Measurements from ENCODE around the gene EGFL7. TPM values are rescaled to one million over a fixed set of nuclear protein-coding genes. Genes with fewer than 3 reads are reported as not detected.

EGFL7 gene
- total RNA-seq, 2 donors from 2014 or later: 31.5 to 34.0 TPM

GRCh38 chr9:136692185-136693134 lies 29.7 kb downstream of the EGFL7 start:
- DNase-seq: no peak
- no peak overlapping the region for H3K4me3 Mint-ChIP-seq
- peak overlapping the region; percentile 17 for H3K27ac Mint-ChIP-seq

GRCh38 chr9:136693135-136693489 lies 30.4 kb downstream of the EGFL7 start:
- H3K27ac ChIP-seq (ENCODE audit: low read depth, low read length): no peak overlapping the region
- no peak for TF ChIP-seq CTCF (conservative IDR thresholded peaks at IDR 0.05)
- no peaks in the 10 kb centered on the region for H3K9me3 ChIP-seq (ENCODE audit: control insufficient read depth, low read length)
- DNase-seq: no peak
- Mint-ChIP-seq H3K4me3 (no peak overlapping the region), H3K4me1 (peaks cover 6% of the 10 kb centered on the region), H3K9me3 (no peaks in the 10 kb centered on the region), H3K27me3 (ENCODE audit: insufficient read depth) (peaks cover 12% of the 10 kb centered on the region), H3K36me3 (ENCODE audit: low read depth) (no peaks in the 10 kb centered on the region), H3K27ac (peak overlapping the region; percentile 17)
- peaks cover 5% of the 10 kb centered on the region for H3K27me3 ChIP-seq (ENCODE audit: control insufficient read depth, insufficient read depth, low read length, poor library complexity, severe bottlenecking)
- WGBS, 2 experiments (ENCODE audit: insufficient coverage in 1 of 2, insufficient read length in 1 of 2): 91 to 97% methylated on average over 14 of the region's 14 CpGs
- H3K4me1 ChIP-seq (ENCODE audit: control insufficient read depth, insufficient read depth, low read length): no peaks in the 10 kb centered on the region
- no peak overlapping the region for H3K4me3 ChIP-seq (ENCODE audit: low read length)
- H3K9ac ChIP-seq (ENCODE audit: extremely low read depth, low read length, poor library complexity, severe bottlenecking): no peak overlapping the region
- H3K36me3 ChIP-seq (ENCODE audit: control insufficient read depth, insufficient read depth, low read length): no peaks in the 10 kb centered on the region

More at GRCh38 chr9:136692185-136693134, 29.7 kb downstream of the EGFL7 start:
- H3K4me1 Mint-ChIP-seq: peaks cover 4% of the 10 kb centered on the region
- Histone ChIP-seq H3K4me1 (ENCODE audit: control insufficient read depth, insufficient read depth, low read length) (no peaks in the 10 kb centered on the region), H3K36me3 (ENCODE audit: control insufficient read depth, insufficient read depth, low read length) (no peaks in the 10 kb centered on the region), H3K9me3 (ENCODE audit: control insufficient read depth, low read length) (no peaks in the 10 kb centered on the region), H3K9ac (ENCODE audit: extremely low read depth, low read length, poor library complexity, severe bottlenecking) (no peak overlapping the region), H3K27ac (ENCODE audit: low read depth, low read length) (no peak overlapping the region), H3K4me3 (ENCODE audit: low read length) (no peak overlapping the region), H3K27me3 (ENCODE audit: control insufficient read depth, insufficient read depth, low read length, poor library complexity, severe bottlenecking) (peaks cover 10% of the 10 kb centered on the region)
- WGBS, 2 experiments (ENCODE audit: insufficient coverage in 1 of 2, insufficient read length in 1 of 2): 91 to 96% methylated on average over 26 to 46 of the region's 46 CpGs
- H3K9me3 Mint-ChIP-seq: no peaks in the 10 kb centered on the region
- peaks cover 12% of the 10 kb centered on the region for H3K27me3 Mint-ChIP-seq (ENCODE audit: insufficient read depth)
- no peaks in the 10 kb centered on the region for H3K36me3 Mint-ChIP-seq (ENCODE audit: low read depth)
- no peak for TF ChIP-seq CTCF (conservative IDR thresholded peaks at IDR 0.05)

- Histone ChIP-seq H3K36me3 (ENCODE audit: control insufficient read depth, insufficient read depth, low read length) (no peaks in the 10 kb centered on the region), H3K9ac (ENCODE audit: extremely low read depth, low read length, poor library complexity, severe bottlenecking) (no peak overlapping the region), H3K27ac (ENCODE audit: low read depth, low read length) (no peak overlapping the region), H3K4me1 (ENCODE audit: control insufficient read depth, insufficient read depth, low read length) (no peaks in the 10 kb centered on the region), H3K27me3 (ENCODE audit: control insufficient read depth, insufficient read depth, low read length, poor library complexity, severe bottlenecking) (no peaks in the 10 kb centered on the region), H3K9me3 (ENCODE audit: control insufficient read depth, low read length) (no peaks in the 10 kb centered on the region), H3K4me3 (ENCODE audit: low read length) (no peak overlapping the region)
- no peak for TF ChIP-seq CTCF (conservative IDR thresholded peaks at IDR 0.05)
- Mint-ChIP-seq H3K4me1 (peaks cover 6% of the 10 kb centered on the region), H3K27me3 (ENCODE audit: insufficient read depth) (peaks cover 7% of the 10 kb centered on the region), H3K27ac (no peak overlapping the region), H3K36me3 (ENCODE audit: low read depth) (no peaks in the 10 kb centered on the region), H3K9me3 (no peaks in the 10 kb centered on the region), H3K4me3 (no peak overlapping the region)
- 66 to 86% methylated on average over 7 to 15 of the region's 15 CpGs for WGBS, 2 experiments (ENCODE audit: insufficient coverage in 1 of 2, insufficient read length in 1 of 2)
- DNase-seq: peak; percentile 76
Observed at GRCh38 chr9:136693490-136694162, 30.9 kb downstream of the EGFL7 start.
